Renal pelvis (tissue), 4 donors: Measurements from ENCODE around the gene HLF. TPM values are rescaled to one million over a fixed set of nuclear protein-coding genes. Genes with fewer than 3 reads are reported as not detected.
A peak's percentile ranks its signal among the peaks of the same experiment; 100 is the strongest.

Source experiments
- DNase-seq: peaks from one replicate; pipeline ENCODE4 v3.0.0-alpha.2; 2013
- polyA plus RNA-seq, 3 donors: library from polyadenylated mRNA; unstranded; fragments of 120-200 nt; gene quantifications; one replicate each; pipeline ENCODE4 v1.2.1, GENCODE V29; 2013; ENCODE audit not compliant: insufficient read length in 3 of 3

The HLF gene
- polyA plus RNA-seq, 3 donors = 2.8 to 7.2 (median 3.5) TPM

DNA sequence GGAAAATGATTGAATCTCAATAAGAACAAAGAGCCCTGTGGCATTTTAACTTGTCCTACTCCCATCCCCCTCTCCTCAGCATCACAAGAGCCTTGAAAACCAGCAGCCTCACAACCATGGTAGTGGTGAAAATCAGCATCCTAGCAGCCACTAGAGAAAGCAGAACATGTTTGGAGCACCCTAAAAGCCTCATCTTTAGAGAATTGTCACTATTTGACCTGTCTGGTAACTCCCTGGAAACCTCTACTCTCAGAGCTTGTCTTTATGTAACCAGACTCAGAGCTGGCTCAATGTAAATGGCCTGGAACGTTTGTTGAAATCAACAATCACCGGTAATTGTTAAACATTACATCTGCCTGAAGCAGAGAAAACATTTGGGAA is 86.1 kb downstream of the HLF start:
- DNase-seq = no peak

DNA sequence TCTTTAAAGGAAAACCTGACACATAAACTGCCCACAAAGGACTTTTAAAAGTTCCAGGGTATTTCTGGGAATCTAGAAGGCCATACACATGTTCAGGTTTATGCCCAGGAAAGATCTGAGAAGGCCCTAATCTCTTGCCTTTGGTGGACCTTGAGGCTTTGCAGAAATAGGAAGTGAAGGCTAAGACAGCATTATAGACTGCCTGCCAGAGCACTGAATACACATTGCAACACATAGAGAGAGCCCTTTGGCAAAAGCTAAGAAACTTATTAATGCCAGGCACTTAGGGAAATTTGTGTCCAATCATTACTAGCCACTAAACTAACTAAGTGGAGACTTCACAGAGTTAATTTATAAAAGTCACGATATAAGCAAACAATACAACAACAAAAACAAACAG is 86.5 kb downstream of the HLF start:
- DNase-seq = no peak

DNA sequence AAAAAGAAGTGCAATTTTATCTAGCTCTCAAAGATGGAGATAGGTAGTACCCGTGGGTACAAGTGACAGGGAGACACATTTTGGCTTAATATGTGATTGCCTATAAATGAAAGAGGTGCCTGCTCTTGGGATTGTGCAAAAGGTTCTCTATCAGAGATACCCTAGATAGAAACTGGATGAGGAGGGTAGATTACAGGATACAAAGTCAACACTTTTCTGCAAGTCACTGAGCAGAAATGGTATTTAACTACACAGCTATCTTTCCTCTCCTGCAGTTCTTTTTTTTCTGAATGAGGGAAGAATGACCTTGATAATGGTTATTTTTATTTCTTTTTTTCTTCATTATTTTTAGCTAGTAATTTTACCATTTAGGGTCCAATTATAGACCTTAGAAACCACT is 89.2 kb downstream of the HLF start:
- no peak for DNase-seq

DNA sequence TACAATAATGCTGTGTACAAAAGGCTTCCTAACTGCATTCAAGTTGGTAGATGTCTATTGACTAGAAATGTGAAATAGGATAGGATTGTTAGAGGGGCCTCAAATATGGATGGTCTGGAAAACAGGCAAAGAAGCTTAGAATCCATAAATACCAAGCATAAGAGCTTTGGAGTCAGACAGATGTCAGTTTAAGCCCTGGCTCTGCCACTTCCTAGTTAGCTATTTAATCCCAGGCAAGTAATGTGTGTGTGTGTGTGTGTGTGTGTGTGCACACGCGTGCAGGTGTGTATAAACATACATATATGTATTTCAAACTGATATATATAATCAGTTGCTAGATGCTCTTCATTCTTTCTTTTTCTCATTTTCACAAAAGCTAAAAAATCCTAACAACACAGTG is 90.2 kb downstream of the HLF start:
- no peak for DNase-seq

DNA sequence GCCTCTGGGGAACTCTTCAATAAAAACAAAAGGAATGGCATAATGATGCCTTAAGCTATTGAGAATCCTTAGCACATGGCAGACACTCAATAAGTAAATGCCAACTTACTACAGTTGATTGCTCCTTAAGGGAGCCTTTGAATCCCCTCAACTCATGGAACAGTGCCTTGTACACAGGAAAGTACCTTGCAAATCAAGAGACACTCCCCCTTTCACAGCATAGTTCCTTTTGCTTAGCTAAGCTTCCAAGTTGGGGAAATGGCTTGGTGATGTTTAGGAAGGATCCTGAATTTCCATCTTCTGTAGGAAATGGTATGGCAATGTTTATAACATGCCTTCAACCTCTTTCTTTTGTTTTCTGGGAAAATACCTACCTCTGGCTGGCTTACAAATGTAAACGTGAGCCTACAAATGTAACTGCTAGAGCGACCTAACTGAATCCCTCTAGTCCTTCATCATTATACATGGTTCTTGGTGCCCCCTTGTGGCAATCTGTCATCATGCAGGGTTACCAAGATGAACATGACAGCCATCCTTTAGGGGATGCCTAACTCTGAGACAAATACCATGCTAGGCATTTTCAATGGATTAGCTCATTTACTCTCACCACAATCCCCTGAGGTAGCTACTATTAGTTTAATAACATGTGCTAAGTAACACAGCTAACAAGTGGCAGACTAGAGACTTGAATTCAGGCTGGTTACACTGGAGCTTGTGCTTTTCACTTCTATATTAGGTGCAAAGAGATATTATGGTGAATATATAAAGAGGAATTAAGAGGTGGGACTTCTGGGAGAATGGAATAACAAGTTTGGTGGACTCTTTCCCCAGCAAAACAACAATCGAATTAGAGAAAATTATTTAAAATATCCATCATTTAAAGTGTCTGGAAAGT is 91.9 kb downstream of the HLF start:
- peak; percentile 41 for DNase-seq

DNA sequence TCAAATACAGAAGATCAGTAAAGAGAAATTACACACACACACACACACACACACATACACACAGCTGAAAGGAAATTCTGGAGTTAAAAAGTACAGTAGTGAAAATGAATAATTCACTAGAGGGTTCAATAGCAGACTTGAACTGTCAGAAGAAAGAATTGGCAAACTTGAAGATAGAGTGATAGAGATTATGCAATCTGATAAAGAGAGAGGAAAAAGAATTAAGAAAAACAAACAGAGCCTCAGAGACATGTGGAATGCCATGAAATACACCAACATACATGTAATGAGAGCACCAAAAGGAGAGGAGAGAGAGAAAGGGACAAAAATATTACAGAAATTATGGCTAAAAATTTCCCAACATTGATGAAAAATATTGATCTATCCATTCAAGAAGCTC is 96.2 kb downstream of the HLF start:
- no peak for DNase-seq

DNA sequence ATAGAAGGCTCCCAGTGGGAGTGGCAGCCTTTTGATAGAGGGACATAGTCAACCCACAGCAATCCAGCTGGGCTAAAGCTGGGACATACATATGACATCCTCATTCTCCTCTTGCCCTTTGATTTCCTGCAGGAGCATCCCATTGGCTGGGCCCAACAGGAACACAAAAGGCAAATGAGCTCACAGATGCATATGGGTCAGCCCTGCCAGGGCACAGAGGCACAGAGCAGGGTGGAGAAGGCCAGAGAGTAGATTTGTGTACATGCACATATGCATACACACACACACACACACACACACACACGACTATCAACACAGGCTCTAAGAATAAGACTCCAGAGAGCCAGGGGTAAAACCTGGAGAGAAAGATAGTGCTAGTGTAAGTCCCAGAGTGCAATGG is 98.3 kb downstream of the HLF start:
- DNase-seq = no peak

DNA sequence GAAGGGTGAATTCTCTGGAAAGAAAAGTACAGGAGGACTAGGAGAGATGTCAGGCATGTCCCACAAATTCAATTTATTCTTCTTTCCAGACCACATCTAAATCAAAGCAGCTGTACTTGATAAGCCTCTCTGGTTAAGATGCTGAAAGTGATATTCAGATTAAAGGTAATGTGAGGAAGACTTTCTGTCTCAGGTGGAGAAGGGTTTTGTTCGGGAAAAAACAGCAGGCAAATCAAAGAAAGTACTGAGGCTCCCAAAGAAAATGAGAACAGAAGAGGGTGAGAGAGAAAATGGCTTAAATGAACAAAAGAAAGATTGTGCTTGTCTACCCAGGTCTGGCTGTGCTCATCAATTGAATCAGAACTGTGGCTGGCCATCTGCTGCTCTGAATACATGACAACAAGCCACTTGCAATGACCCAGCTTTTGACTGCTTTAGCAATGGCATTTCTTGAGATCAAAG is 101.3 kb downstream of the HLF start:
- no peak for DNase-seq

DNA sequence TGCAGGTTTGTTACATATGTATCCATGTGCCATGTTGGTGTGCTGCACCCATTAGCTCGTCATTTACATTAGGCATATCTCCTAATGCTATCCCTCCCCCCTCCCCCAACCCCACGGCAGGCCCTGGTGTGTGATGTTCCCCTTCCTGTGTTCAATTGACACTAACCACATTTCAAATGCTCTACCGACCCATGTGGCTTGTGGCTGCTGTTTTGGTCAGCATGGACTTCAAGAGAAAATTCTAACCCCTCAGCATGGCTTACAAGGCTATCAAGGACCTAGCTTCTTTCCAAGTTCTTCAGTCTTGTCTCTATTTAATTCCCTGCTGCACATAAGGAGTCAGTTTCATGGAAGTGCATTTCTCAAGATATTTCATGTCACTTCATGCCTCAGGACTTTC is 103.9 kb downstream of the HLF start:
- no peak for DNase-seq

Other genes starting within 250 kb of the HLF start
- gene MMD, start 156.9 kb downstream of the HLF start, polyA plus RNA-seq = 10 to 100 TPM; 18.0 to 20.8 (median 18.9) TPM
- gene SMIM36, start 246.5 kb downstream of the HLF start, polyA plus RNA-seq = under 1 TPM in 1 of 3 donors, not detected in 2; 0.14 TPM